ENCODE data around the gene DNM1.

The DNM1 gene

GRCh38 chr9:128282500-128282899 lies 79.3 kb downstream of the DNM1 start:
- H3K27ac ChIP-seq (ENCODE audit: low read length), result no peak overlapping the region
- TF ChIP-seq EZH2 (IDR thresholded peaks at IDR 0.05; ENCODE audit: borderline replicate concordance, low read depth, low read length, severe bottlenecking) (no peak), CTCF (IDR thresholded peaks at IDR 0.05; ENCODE audit: borderline replicate concordance, extremely low read depth, low read length, poor library complexity, severe bottlenecking) (no peak)
- 0 out of 2 replicates have a peak, but pooled peaks cover 2% of the 10 kb centered on the region for H3K79me2 ChIP-seq (ENCODE audit: insufficient read depth, low read length)
- DNase-seq, result no peak
- no peaks in the 10 kb centered on the region for H4K20me1 ChIP-seq (ENCODE audit: insufficient read depth, low read length)
- H3K4me3 ChIP-seq (ENCODE audit: low read depth in 1 of 2, low read length in 2 of 2), result no peak overlapping the region
- no peak for ATAC-seq (ENCODE audit: insufficient read depth, low read depth)
- no peaks in the 10 kb centered on the region for H3K9me3 ChIP-seq (ENCODE audit: insufficient read depth, low read length, severe bottlenecking)
- H2AFZ ChIP-seq (ENCODE audit: low read depth, low read length), result no peak overlapping the region
- no peak overlapping the region for H3K9ac ChIP-seq (ENCODE audit: low read depth, low read length)
- H3K27me3 ChIP-seq (ENCODE audit: insufficient read depth, low read length, poor library complexity), result no peaks in the 10 kb centered on the region
- H3K4me2 ChIP-seq (ENCODE audit: insufficient read depth, low read length), result no peak overlapping the region
- peaks cover 9% of the 10 kb centered on the region; the same call in 1 of the 2 replicates for H3K36me3 ChIP-seq (ENCODE audit: insufficient read depth, low read length)
- peaks cover 4% of the 10 kb centered on the region for H3K4me1 ChIP-seq (ENCODE audit: insufficient read depth, low read length)

- H3K4me3 ChIP-seq (ENCODE audit: low read depth in 1 of 2, low read length in 2 of 2), result no peak overlapping the region
- H3K9me3 ChIP-seq (ENCODE audit: insufficient read depth, low read length, severe bottlenecking), result no peaks in the 10 kb centered on the region
- no peaks in the 10 kb centered on the region for H3K79me2 ChIP-seq (ENCODE audit: insufficient read depth, low read length)
- ATAC-seq (ENCODE audit: insufficient read depth, low read depth), result no peak
- no peak overlapping the region for H3K9ac ChIP-seq (ENCODE audit: low read depth, low read length)
- DNase-seq, result no peak
- no peak overlapping the region for H3K27ac ChIP-seq (ENCODE audit: low read length)
- peaks cover 9% of the 10 kb centered on the region; the same call in 1 of the 2 replicates for H3K36me3 ChIP-seq (ENCODE audit: insufficient read depth, low read length)
- TF ChIP-seq EZH2 (IDR thresholded peaks at IDR 0.05; ENCODE audit: borderline replicate concordance, low read depth, low read length, severe bottlenecking), result no peak
- H2AFZ ChIP-seq (ENCODE audit: low read depth, low read length), result no peak overlapping the region
- no peak overlapping the region for H3K4me2 ChIP-seq (ENCODE audit: insufficient read depth, low read length)
- no peaks in the 10 kb centered on the region for H4K20me1 ChIP-seq (ENCODE audit: insufficient read depth, low read length)
- H3K27me3 ChIP-seq (ENCODE audit: insufficient read depth, low read length, poor library complexity), result no peaks in the 10 kb centered on the region
- H3K4me1 ChIP-seq (ENCODE audit: insufficient read depth, low read length), result no peaks in the 10 kb centered on the region
These were observed 82.0 kb downstream of the DNM1 start for GRCh38 chr9:128285033-128285784.

GRCh38 chr9:128286440-128286839 lies 83.3 kb downstream of the DNM1 start:
- no peak overlapping the region for H2AFZ ChIP-seq (ENCODE audit: low read depth, low read length)
- H3K27me3 ChIP-seq (ENCODE audit: insufficient read depth, low read length, poor library complexity), result no peaks in the 10 kb centered on the region
- DNase-seq, result no peak
- H3K27ac ChIP-seq (ENCODE audit: low read length), result no peak overlapping the region
- no peaks in the 10 kb centered on the region for H3K9me3 ChIP-seq (ENCODE audit: insufficient read depth, low read length, severe bottlenecking)
- no peak for TF ChIP-seq CTCF (IDR thresholded peaks at IDR 0.05; ENCODE audit: borderline replicate concordance, extremely low read depth, low read length, poor library complexity, severe bottlenecking)
- no peak for TF ChIP-seq EZH2 (IDR thresholded peaks at IDR 0.05; ENCODE audit: borderline replicate concordance, low read depth, low read length, severe bottlenecking)
- no peaks in the 10 kb centered on the region for H4K20me1 ChIP-seq (ENCODE audit: insufficient read depth, low read length)
- no peaks in the 10 kb centered on the region for H3K79me2 ChIP-seq (ENCODE audit: insufficient read depth, low read length)
- no peaks in the 10 kb centered on the region for H3K4me1 ChIP-seq (ENCODE audit: insufficient read depth, low read length)
- H3K36me3 ChIP-seq (ENCODE audit: insufficient read depth, low read length), result peaks cover 9% of the 10 kb centered on the region; the same call in 1 of the 2 replicates
- no peak overlapping the region for H3K4me2 ChIP-seq (ENCODE audit: insufficient read depth, low read length)
- no peak for ATAC-seq (ENCODE audit: insufficient read depth, low read depth)
- H3K4me3 ChIP-seq (ENCODE audit: low read depth in 1 of 2, low read length in 2 of 2), result no peak overlapping the region
- no peak overlapping the region for H3K9ac ChIP-seq (ENCODE audit: low read depth, low read length)

- H3K9me3 ChIP-seq (ENCODE audit: insufficient read depth, low read length, severe bottlenecking), result no peaks in the 10 kb centered on the region
- no peak overlapping the region for H2AFZ ChIP-seq (ENCODE audit: low read depth, low read length)
- no peak for TF ChIP-seq EZH2 (IDR thresholded peaks at IDR 0.05; ENCODE audit: borderline replicate concordance, low read depth, low read length, severe bottlenecking)
- no peak for TF ChIP-seq CTCF (IDR thresholded peaks at IDR 0.05; ENCODE audit: borderline replicate concordance, extremely low read depth, low read length, poor library complexity, severe bottlenecking)
- H3K9ac ChIP-seq (ENCODE audit: low read depth, low read length), result no peak overlapping the region
- H3K36me3 ChIP-seq (ENCODE audit: insufficient read depth, low read length), result peaks cover 9% of the 10 kb centered on the region; the same call in 1 of the 2 replicates
- no peak overlapping the region for H3K4me2 ChIP-seq (ENCODE audit: insufficient read depth, low read length)
- no peak overlapping the region for H3K27ac ChIP-seq (ENCODE audit: low read length)
- DNase-seq (no peak), ATAC-seq (ENCODE audit: insufficient read depth, low read depth) (no peak)
- H3K27me3 ChIP-seq (ENCODE audit: insufficient read depth, low read length, poor library complexity), result no peaks in the 10 kb centered on the region
- H3K4me3 ChIP-seq (ENCODE audit: low read depth in 1 of 2, low read length in 2 of 2), result no peak overlapping the region
- H3K79me2 ChIP-seq (ENCODE audit: insufficient read depth, low read length), result no peaks in the 10 kb centered on the region
- H4K20me1 ChIP-seq (ENCODE audit: insufficient read depth, low read length), result no peaks in the 10 kb centered on the region
- peaks cover 5% of the 10 kb centered on the region; the same call in 1 of the 2 replicates for H3K4me1 ChIP-seq (ENCODE audit: insufficient read depth, low read length)
These were observed 85.3 kb downstream of the DNM1 start for GRCh38 chr9:128288273-128289004.

All from DND-41 (cell line).